ENCODE measurements around the gene CIB4.

Gene CIB4

GRCh38 chr2:26639685-26640243 is 1.4 kb downstream of the CIB4 start:
- no peak for DNase-seq

GRCh38 chr2:26637811-26638310 is 3.3 kb downstream of the CIB4 start:
- no peak for DNase-seq

GRCh38 chr2:26636935-26637334 is 4.2 kb downstream of the CIB4 start:
- DNase-seq = no peak

- DNase-seq = no peak
These were observed 5.8 kb downstream of the CIB4 start for GRCh38 chr2:26635401-26635800.

- DNase-seq = no peak
These were observed 6.4 kb downstream of the CIB4 start for GRCh38 chr2:26634636-26635230.

GRCh38 chr2:26633993-26634595 is 7.1 kb downstream of the CIB4 start:
- DNase-seq = no peak

GRCh38 chr2:26633351-26633945 is 7.7 kb downstream of the CIB4 start:
- DNase-seq = no peak

GRCh38 chr2:26632624-26633185 is 8.5 kb downstream of the CIB4 start:
- no peak for DNase-seq

- DNase-seq = no peak
These were observed 9.6 kb downstream of the CIB4 start for GRCh38 chr2:26631401-26632170.

- DNase-seq = no peak
These were observed 10.4 kb downstream of the CIB4 start for GRCh38 chr2:26630669-26631360.

- DNase-seq = no peak
These were observed 10.9 kb downstream of the CIB4 start for GRCh38 chr2:26630235-26630634.

GRCh38 chr2:26629751-26630150 is 11.4 kb downstream of the CIB4 start:
- no peak for DNase-seq

- DNase-seq = no peak
These were observed 11.9 kb downstream of the CIB4 start for GRCh38 chr2:26629346-26629630.

GRCh38 chr2:26628561-26629345 is 12.4 kb downstream of the CIB4 start:
- DNase-seq = no peak

GRCh38 chr2:26627350-26628105 is 13.6 kb downstream of the CIB4 start:
- DNase-seq = no peak

GRCh38 chr2:26626606-26627005 is 14.6 kb downstream of the CIB4 start:
- DNase-seq = no peak

- no peak for DNase-seq
These were observed 17.3 kb downstream of the CIB4 start for GRCh38 chr2:26623541-26624495.

GRCh38 chr2:26621469-26622199 is 19.5 kb downstream of the CIB4 start:
- DNase-seq = no peak

- no peak for DNase-seq
These were observed 21.0 kb downstream of the CIB4 start for GRCh38 chr2:26620031-26620605.
